Suprapubic skin (tissue), 4 donors: ENCODE measurements around the gene TBC1D20.
"Not testable (repeated sequence)": the region's sequence is repeated elsewhere in the genome, so short reads cannot be mapped to it uniquely, and the experiment has no call there.

ENCODE experiments used
- POLR2A ChIP-seq, 2 donors: fragments of 450-650 bp; IDR thresholded peaks; one replicate each; pipeline ENCODE4 v1.6.1; 2017; ENCODE audit warnings: antibody characterized with exemption in 2 of 2, mild to moderate bottlenecking in 2 of 2, moderate library complexity in 2 of 2
- POLR2AphosphoS5 ChIP-seq, 3 donors: sonication (generic); formaldehyde crosslinking; IDR thresholded peaks; one replicate each; pipeline ENCODE4 v1.6.1; 2017; ENCODE audit warnings: antibody characterized with exemption in 3 of 3
- TF ChIP-seq, protein P1 (sequence below), 2 donors: fragments of 200-600 bp in 1 of 2; fragments of 450-650 bp in 1 of 2; sonication (generic) in 1 of 2; IDR thresholded peaks; one replicate each; pipeline ENCODE4 v1.5.1; 2016 to 2019; ENCODE audit warnings: antibody characterized with exemption in 2 of 2, mild to moderate bottlenecking in 1 of 2, moderate library complexity in 1 of 2

DNA sequence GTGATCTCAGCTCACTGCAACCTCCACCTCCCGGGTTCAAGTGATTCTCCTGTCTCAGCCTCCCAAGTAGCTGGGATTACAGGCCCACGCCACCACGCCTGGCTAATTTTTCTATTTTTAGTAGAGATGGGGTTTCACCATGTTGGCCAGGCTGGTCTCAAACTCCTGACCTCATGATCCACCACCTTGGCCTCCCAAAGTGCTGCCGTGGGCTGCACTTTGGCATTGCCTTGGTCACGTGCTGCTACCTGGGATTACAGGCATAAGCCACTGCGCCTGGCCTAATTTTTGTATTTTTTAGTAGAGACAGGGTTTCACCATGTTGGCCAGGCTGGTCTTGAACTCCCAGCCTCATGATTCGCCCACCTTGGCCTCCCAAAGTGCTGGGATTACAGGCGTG lies 75.7 kb downstream of the TBC1D20 start:
- not testable (repeated sequence) for TF ChIP-seq POLR2A, POLR2AphosphoS5 (IDR thresholded peaks at IDR 0.05)
- TF ChIP-seq, protein P1, sequence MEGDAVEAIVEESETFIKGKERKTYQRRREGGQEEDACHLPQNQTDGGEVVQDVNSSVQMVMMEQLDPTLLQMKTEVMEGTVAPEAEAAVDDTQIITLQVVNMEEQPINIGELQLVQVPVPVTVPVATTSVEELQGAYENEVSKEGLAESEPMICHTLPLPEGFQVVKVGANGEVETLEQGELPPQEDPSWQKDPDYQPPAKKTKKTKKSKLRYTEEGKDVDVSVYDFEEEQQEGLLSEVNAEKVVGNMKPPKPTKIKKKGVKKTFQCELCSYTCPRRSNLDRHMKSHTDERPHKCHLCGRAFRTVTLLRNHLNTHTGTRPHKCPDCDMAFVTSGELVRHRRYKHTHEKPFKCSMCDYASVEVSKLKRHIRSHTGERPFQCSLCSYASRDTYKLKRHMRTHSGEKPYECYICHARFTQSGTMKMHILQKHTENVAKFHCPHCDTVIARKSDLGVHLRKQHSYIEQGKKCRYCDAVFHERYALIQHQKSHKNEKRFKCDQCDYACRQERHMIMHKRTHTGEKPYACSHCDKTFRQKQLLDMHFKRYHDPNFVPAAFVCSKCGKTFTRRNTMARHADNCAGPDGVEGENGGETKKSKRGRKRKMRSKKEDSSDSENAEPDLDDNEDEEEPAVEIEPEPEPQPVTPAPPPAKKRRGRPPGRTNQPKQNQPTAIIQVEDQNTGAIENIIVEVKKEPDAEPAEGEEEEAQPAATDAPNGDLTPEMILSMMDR (IDR thresholded peaks at IDR 0.05) = not testable (repeated sequence)
